Endothelial cell of umbilical vein (primary cell): ENCODE data around the gene ZNF708. TPM values are rescaled to one million over a fixed set of nuclear protein-coding genes. Genes with fewer than 3 reads are reported as not detected.

ENCODE experiments used
- Bru-seq: library from RNA; stranded (reverse); fragments of 400-500 nt; gene quantifications from one replicate; lab custom pipeline; 2021; lab: Mats Ljungman, UMichigan
- BruChase-seq, 2 experiments: library from RNA; stranded (reverse); fragments of 400-500 nt; gene quantifications; one replicate each; lab custom pipeline; 2021; lab: Mats Ljungman, UMichigan
- BruUV-seq: library from RNA; stranded (reverse); fragments of 400-500 nt; replicated peaks from 2 replicates; lab custom pipeline; 2021; lab: Mats Ljungman, UMichigan
- CTCF ChIA-PET: fragments of 300-600, 350-600 bp; sonication (Branson Sonifier 250); formaldehyde crosslinking; loops from one replicate; lab custom pipeline; 2021; ENCODE audit warnings: antibody characterized with exemption, inconsistent platforms; lab: Charles Lee
- POLR2A ChIA-PET: fragments of 300-600, 350-600 bp; sonication (Branson Sonifier 250); formaldehyde crosslinking; loops from one replicate; lab custom pipeline; 2021; ENCODE audit warnings: antibody characterized with exemption, inconsistent platforms; lab: Charles Lee
- DNase-seq: peaks from one replicate; pipeline ENCODE4 v3.0.0-alpha.2; 2011; ENCODE audit warnings: low read depth, low spot score
- FAIRE-seq: peaks from 2 replicates; lab custom pipeline; 2011; peaks lifted over from hg19 to GRCh38; lab: Jason Lieb, UNC
- H2AFZ ChIP-seq: 2 replicates; pipeline ENCODE4 v1.6.0; 2012; ENCODE audit warnings: low read depth, low read length, control low read depth, inconsistent platforms
- H3K27ac ChIP-seq: 2 replicates; pipeline ENCODE4 v1.5.1; 2011; ENCODE audit warnings: low read depth, mild to moderate bottlenecking, control low read depth, low read length, moderate library complexity; ENCODE audit not compliant: insufficient read depth
- H3K27me3 ChIP-seq, 2 experiments: 2 replicates each; pipeline versions ENCODE4 v1.6.0 to v1.6.1; 2011; ENCODE audit warnings: low read length in 2 of 2, mixed read lengths in 1 of 2; ENCODE audit not compliant: control insufficient read depth in 2 of 2, insufficient read depth in 2 of 2
- H3K36me3 ChIP-seq, 2 experiments: 2 replicates in 1 of 2; 3 replicates in 1 of 2; pipeline ENCODE4 v1.5.1; 2011; ENCODE audit warnings: low read length in 2 of 2, mild to moderate bottlenecking in 1 of 2, moderate library complexity in 1 of 2; ENCODE audit not compliant: control insufficient read depth in 2 of 2, insufficient read depth in 2 of 2; ENCODE audit errors: extremely low read depth in 1 of 2
- H3K4me1 ChIP-seq: 3 replicates; pipeline ENCODE4 v1.5.1; 2011; ENCODE audit warnings: mild to moderate bottlenecking, low read length; ENCODE audit not compliant: control insufficient read depth, insufficient read depth; ENCODE audit errors: extremely low read depth
- H3K4me2 ChIP-seq: 2 replicates; pipeline ENCODE4 v1.6.1; 2011; ENCODE audit warnings: low read length, control low read depth, mixed read lengths; ENCODE audit not compliant: insufficient read depth
- H3K4me3 ChIP-seq, 3 experiments: fragments of 200-600 bp in 1 of 3; sonication (generic), shearing (Covaris generic) in 1 of 3; replicated peaks in 1 of 3; 2 replicates each; pipeline ENCODE4 v1.5.1; 2011 to 2016; ENCODE audit warnings: control low read depth in 3 of 3, low read length in 3 of 3, mild to moderate bottlenecking in 2 of 3, inconsistent platforms in 1 of 3, low read depth in 1 of 3, moderate library complexity in 1 of 3; ENCODE audit not compliant: insufficient read depth in 1 of 3
- H3K79me2 ChIP-seq: 2 replicates; pipeline ENCODE4 v1.6.0; 2012; ENCODE audit warnings: low read length, inconsistent platforms; ENCODE audit not compliant: control insufficient read depth, insufficient read depth
- H3K9ac ChIP-seq: replicated peaks from 2 replicates; pipeline ENCODE3; 2011; ENCODE audit warnings: low read length, control low read depth; ENCODE audit not compliant: insufficient read depth; ENCODE audit errors: extremely low read depth
- H3K9me1 ChIP-seq: replicated peaks from 3 replicates; pipeline ENCODE4 v1.6.0; 2011; ENCODE audit warnings: mild to moderate bottlenecking, low read length; ENCODE audit not compliant: control insufficient read depth, insufficient read depth; ENCODE audit errors: extremely low read depth
- H3K9me3 ChIP-seq: replicated peaks from 2 replicates; pipeline ENCODE4 v1.5.1; 2012; ENCODE audit warnings: low read length, inconsistent platforms; ENCODE audit not compliant: control insufficient read depth, insufficient read depth
- H4K20me1 ChIP-seq: replicated peaks from 2 replicates; pipeline ENCODE3; 2011; ENCODE audit warnings: mild to moderate bottlenecking, low read length; ENCODE audit not compliant: control insufficient read depth, insufficient read depth; ENCODE audit errors: extremely low read depth
- CTCF ChIP-seq, 2 donors: IDR thresholded peaks; 1 replicate in 1 of 2; 2 replicates in 1 of 2; pipeline ENCODE4 v1.5.1; 2011; ENCODE audit warnings: low read length in 2 of 2, mild to moderate bottlenecking in 2 of 2, moderate library complexity in 2 of 2, control low read depth in 1 of 2, inconsistent platforms in 1 of 2, low read depth in 1 of 2; ENCODE audit not compliant: insufficient read depth in 1 of 2; ENCODE audit errors: extremely low read depth in 1 of 2
- MAX ChIP-seq: IDR thresholded peaks from 2 replicates; pipeline ENCODE4 v1.6.1; 2011; ENCODE audit not compliant: insufficient read depth, insufficient read length
- POLR2A ChIP-seq: IDR thresholded peaks from 2 replicates; pipeline ENCODE4 v1.6.1; 2012; ENCODE audit warnings: low read depth, mild to moderate bottlenecking, control low read depth, low read length
- POLR2AphosphoS5 ChIP-seq: IDR thresholded peaks from 2 replicates; pipeline ENCODE4 v1.6.1; 2012; ENCODE audit warnings: low read depth, mild to moderate bottlenecking, control low read depth, low read length, moderate library complexity; ENCODE audit not compliant: insufficient read depth
- dilution Hi-C: fragments of 300-500 bp; cut with MboI; formaldehyde crosslinking; loops from one replicate; pipeline ENCODE4 v1.15.0; 2019; ENCODE audit warnings: low sequenced_read_pairs; ENCODE audit not compliant: extremely low pct_ligation_motif_present
- intact Hi-C: fragments of 100-400 bp; cut with micrococcal nuclease; formaldehyde crosslinking; loops from one replicate; pipeline ENCODE4 v1.10.0; 2022
- long read RNA-seq: library from polyadenylated mRNA; stranded (forward); transcript quantifications from one replicate; pipeline ENCODE4 v2.0.0, GENCODE V29; 2021
- polyA minus RNA-seq, 3 experiments: library from RNA; depleted of rRNA, polyadenylated mRNA; stranded (reverse); fragments of >200 nt; gene quantifications; 1 replicate in 1 of 3; 2 replicates in 2 of 3; pipeline ENCODE4 v1.2.3, GENCODE V29; 2011
- polyA plus RNA-seq, 4 experiments: library from polyadenylated mRNA; depleted of rRNA in 3 of 4; stranded (reverse) in 3 of 4; unstranded in 1 of 4; fragments of >200 nt; gene quantifications; 2 replicates each; pipeline versions ENCODE4 v1.2.1 to v1.2.3, GENCODE V29; 2011 to 2012; ENCODE audit warnings: missing spikeins in 1 of 4
- total RNA-seq: library from RNA; stranded (reverse); gene quantifications from 2 replicates; pipeline ENCODE4 v1.2.3, GENCODE V29; 2021

ZNF708 gene
- total RNA-seq (8.1 and 10.4 TPM in 2 replicates), polyA plus RNA-seq (0.99 and 1.7 TPM in 2 replicates), polyA minus RNA-seq (6.6 and 8.7 TPM in 2 replicates), Bru-seq, nascent RNA (percentile 90 among the genes with signal in this experiment), BruChase-seq, experiment 1, labeled RNA remaining after a 6-hour chase (percentile 79 among the genes with signal in this experiment), BruChase-seq, experiment 2, labeled RNA remaining after a 2-hour chase (percentile 83 among the genes with signal in this experiment)
- polyA plus RNA-seq (2011; cell fraction: cytosol; rRNA removed) = 1.2 and 1.3 TPM in 2 replicates
- 12.9 and 13.2 TPM in 2 replicates for polyA plus RNA-seq (2011; cell fraction: nucleus; rRNA removed)
- 3.9 and 4.8 TPM in 2 replicates for polyA plus RNA-seq (2012)
- polyA minus RNA-seq (2011; cell fraction: cytosol; rRNA and poly(A)+ RNA removed) = 2.6 TPM
- 12.3 and 15.5 TPM in 2 replicates for polyA minus RNA-seq (2011; cell fraction: nucleus; rRNA and poly(A)+ RNA removed)
- long read RNA-seq, full-length matches to known transcripts = 2 of 3 reads
- long read RNA-seq, partial matches to known transcripts = 1 of 3 reads
- long read RNA-seq, other reads (novel, unspliced or antisense) = 0 of 3 reads

- CTCF ChIA-PET = interaction anchor here (1.1 to 1.5 kb wide), 3 partner anchors 11 to 14 kb away, joined by 4 to 5 read pairs (median 5); no protein-coding TSS in a partner anchor
- DNase-seq = peak; percentile 90
- dilution Hi-C loops (no loop called here), intact Hi-C loops (loop anchor here (1.0 to 10.0 kb wide), 3 partner anchors 29 to 184 kb away; partner anchors contain the start of genes ZNF429, ZNF431 and ZNF738)
- no peaks in the 10 kb centered on the region for H3K9me3 ChIP-seq
- peak within 1 kb of the TSS; percentile 84 for H3K4me2 ChIP-seq
- TSS peak; percentile 46 for BruUV-seq
- no peaks in the 10 kb centered on the region for H3K9me1 ChIP-seq
- peak within 1 kb of the TSS; percentile 96 for H3K27ac ChIP-seq
- H2AFZ ChIP-seq = peak within 1 kb of the TSS; percentile 99
- no peaks in the 10 kb centered on the region for H3K27me3 ChIP-seq
- peak; percentile 91 for FAIRE-seq
- H3K4me1 ChIP-seq = peaks cover 6% of the 10 kb centered on the region
- no peaks in the 10 kb centered on the region for H4K20me1 ChIP-seq
- peak within 1 kb of the TSS; percentile 99 for H3K9ac ChIP-seq
- POLR2A ChIA-PET = interaction anchor here (0.7 to 1.4 kb wide), 9 partner anchors 9 to 668 kb away, joined by 3 to 5 read pairs (median 3); partner anchors contain the start of genes ZNF43, ZNF493 and ZNF626
- H3K79me2 ChIP-seq = peaks cover 32% of the 10 kb centered on the region
- peak; percentile 89 for TF ChIP-seq POLR2A
- TF ChIP-seq POLR2AphosphoS5 = peak; percentile 70
- TF ChIP-seq CTCF (IDR thresholded peaks at IDR 0.05; ENCODE audit: extremely low read depth in 1 of 2, insufficient read depth in 1 of 2, low read depth in 1 of 2, low read length in 2 of 2) = no peak
- TF ChIP-seq MAX = no peak
- no peaks in the 10 kb centered on the region for H3K36me3 ChIP-seq
- H3K4me3 ChIP-seq = peak within 1 kb of the TSS; percentile 58 to 95 (median 93)
Measured at GRCh38 chr19:21328885-21329605, at the start of gene ZNF708. ZNF708 (minus strand) TSS chr19:21329410; CDS start chr19:21329212, 198 bp downstream.
